Loucy (cell line): ENCODE results near the gene MISP.

Experiments used
- H2AFZ ChIP-seq: fragments of 200-600 bp; sonication (generic); 2 replicates; pipeline ENCODE4 v1.6.0; 2016; ENCODE audit warnings: antibody characterized with exemption, mild to moderate bottlenecking, low read length, moderate library complexity
- H3F3A ChIP-seq: fragments of 200-600 bp; 2 replicates; pipeline ENCODE4 v1.6.0; 2016; ENCODE audit warnings: antibody characterized with exemption, low read depth, mild to moderate bottlenecking
- H3K27me3 ChIP-seq: fragments of 200-600 bp; sonication (generic); 2 replicates; pipeline ENCODE4 v1.6.1; 2014; ENCODE audit warnings: low read length, mild to moderate bottlenecking; ENCODE audit not compliant: insufficient read depth, poor library complexity, severe bottlenecking
- H3K36me3 ChIP-seq: fragments of 200-600 bp; sonication (generic); 2 replicates; pipeline ENCODE4 v1.6.1; 2016; ENCODE audit warnings: low read length; ENCODE audit not compliant: insufficient read depth
- H3K4me1 ChIP-seq: fragments of 200-600 bp; sonication (generic); 2 replicates; pipeline ENCODE4 v1.5.1; 2014; ENCODE audit warnings: low read length, mild to moderate bottlenecking; ENCODE audit not compliant: insufficient read depth, poor library complexity, severe bottlenecking
- H3K4me2 ChIP-seq: fragments of 200-600 bp; sonication (generic); 2 replicates; pipeline ENCODE4 v1.6.0; 2014; ENCODE audit warnings: antibody characterized with exemption, low read length, low read depth, mild to moderate bottlenecking; ENCODE audit not compliant: poor library complexity, severe bottlenecking
- H3K4me3 ChIP-seq: fragments of 200-600 bp; sonication (generic); 2 replicates; pipeline ENCODE4 v1.5.1; 2014; ENCODE audit warnings: low read length, mild to moderate bottlenecking, mixed read lengths; ENCODE audit not compliant: poor library complexity, severe bottlenecking
- H3K79me2 ChIP-seq: fragments of 200-600 bp; sonication (generic); 2 replicates; pipeline ENCODE4 v1.6.1; 2014; ENCODE audit warnings: low read length; ENCODE audit not compliant: insufficient read depth
- H3K9ac ChIP-seq: fragments of 200-600 bp; sonication (generic); 2 replicates; pipeline ENCODE4 v1.6.0; 2014; ENCODE audit warnings: mild to moderate bottlenecking, low read depth, low read length, moderate library complexity; ENCODE audit not compliant: poor library complexity, severe bottlenecking
- H3K9me2 ChIP-seq: fragments of 200-600 bp; sonication (generic); replicated peaks from 2 replicates; pipeline ENCODE4 v1.6.1; 2016; ENCODE audit warnings: low read depth, low read length, mixed read lengths
- H3K9me3 ChIP-seq: fragments of 200-600 bp; sonication (generic); 2 replicates; pipeline ENCODE4 v1.6.1; 2014; ENCODE audit warnings: mild to moderate bottlenecking, antibody characterized with exemption, low read length, low read depth; ENCODE audit not compliant: insufficient read depth
- H4K20me1 ChIP-seq: fragments of 200-600 bp; sonication (generic); 2 replicates; pipeline ENCODE4 v1.6.0; 2014; ENCODE audit warnings: antibody characterized with exemption, low read length, mild to moderate bottlenecking; ENCODE audit not compliant: insufficient read depth, poor library complexity, severe bottlenecking
- CTCF ChIP-seq: fragments of 200-600 bp; sonication (generic); conservative IDR thresholded peaks from 2 replicates; pipeline ENCODE4 v1.5.1; 2014; ENCODE audit warnings: mild to moderate bottlenecking, antibody characterized with exemption, low read length
- EZH2phosphoT487 ChIP-seq: fragments of 200-600 bp; IDR thresholded peaks from 2 replicates; pipeline ENCODE4 v1.6.1; 2018; ENCODE audit warnings: antibody characterized with exemption, mild to moderate bottlenecking, moderate library complexity, borderline replicate concordance

The MISP gene

GRCh38 chr19:752652-753517 lies 2.0 kb downstream of the MISP start:
- no peaks in the 10 kb centered on the region for H4K20me1 ChIP-seq
- no peaks in the 10 kb centered on the region for H3K9me2 ChIP-seq
- H3K9ac ChIP-seq: no peak overlapping the region
- H3K9me3 ChIP-seq: no peaks in the 10 kb centered on the region
- no peaks in the 10 kb centered on the region for H3K4me1 ChIP-seq
- no peaks in the 10 kb centered on the region for H3K27me3 ChIP-seq
- H2AFZ ChIP-seq: no peak overlapping the region
- H3K36me3 ChIP-seq: no peaks in the 10 kb centered on the region
- H3K4me2 ChIP-seq: no peak overlapping the region
- H3F3A ChIP-seq: no peaks in the 10 kb centered on the region
- no peak overlapping the region for H3K4me3 ChIP-seq
- TF ChIP-seq EZH2phosphoT487 (no peak), CTCF (no peak)
- no peaks in the 10 kb centered on the region for H3K79me2 ChIP-seq

GRCh38 chr19:754530-754929 lies 3.6 kb downstream of the MISP start:
- no peak overlapping the region for H2AFZ ChIP-seq
- no peak overlapping the region for H3K4me2 ChIP-seq
- peaks cover 5% of the 10 kb centered on the region; the same call in 1 of the 2 replicates for H3K9me3 ChIP-seq
- H3K9me2 ChIP-seq: no peaks in the 10 kb centered on the region
- H3K36me3 ChIP-seq: no peaks in the 10 kb centered on the region
- no peaks in the 10 kb centered on the region for H3K27me3 ChIP-seq
- H3K9ac ChIP-seq: no peak overlapping the region
- no peaks in the 10 kb centered on the region for H3K4me1 ChIP-seq
- no peak overlapping the region for H3K4me3 ChIP-seq
- no peaks in the 10 kb centered on the region for H4K20me1 ChIP-seq
- H3F3A ChIP-seq: no peaks in the 10 kb centered on the region
- TF ChIP-seq EZH2phosphoT487: no peak
- TF ChIP-seq CTCF: no peak
- H3K79me2 ChIP-seq: no peaks in the 10 kb centered on the region

- no peaks in the 10 kb centered on the region for H3K4me1 ChIP-seq
- no peaks in the 10 kb centered on the region for H4K20me1 ChIP-seq
- H3K4me2 ChIP-seq: no peak overlapping the region
- no peaks in the 10 kb centered on the region for H3K36me3 ChIP-seq
- no peaks in the 10 kb centered on the region for H3F3A ChIP-seq
- no peaks in the 10 kb centered on the region for H3K79me2 ChIP-seq
- H2AFZ ChIP-seq: no peak overlapping the region
- no peaks in the 10 kb centered on the region for H3K27me3 ChIP-seq
- peaks cover 5% of the 10 kb centered on the region; the same call in 1 of the 2 replicates for H3K9me3 ChIP-seq
- TF ChIP-seq CTCF: no peak
- H3K9ac ChIP-seq: no peak overlapping the region
- no peak overlapping the region for H3K4me3 ChIP-seq
- H3K9me2 ChIP-seq: no peaks in the 10 kb centered on the region
Measured at GRCh38 chr19:755063-755462, 4.2 kb downstream of the MISP start.
